Hematopoietic multipotent progenitor cell treated with erythropoietin and hydrocortisone succinate and interleukin-3 and kit ligand, for 6 days (in vitro differentiated cells): ENCODE measurements around the gene USP36.
"Not testable (repeated sequence)": the region's sequence is repeated elsewhere in the genome, so short reads cannot be mapped to it uniquely, and the experiment has no call there.

Experiments
- DNase-seq: peaks from one replicate; pipeline ENCODE4 v3.0.0-alpha.2; 2015

USP36 gene

DNA sequence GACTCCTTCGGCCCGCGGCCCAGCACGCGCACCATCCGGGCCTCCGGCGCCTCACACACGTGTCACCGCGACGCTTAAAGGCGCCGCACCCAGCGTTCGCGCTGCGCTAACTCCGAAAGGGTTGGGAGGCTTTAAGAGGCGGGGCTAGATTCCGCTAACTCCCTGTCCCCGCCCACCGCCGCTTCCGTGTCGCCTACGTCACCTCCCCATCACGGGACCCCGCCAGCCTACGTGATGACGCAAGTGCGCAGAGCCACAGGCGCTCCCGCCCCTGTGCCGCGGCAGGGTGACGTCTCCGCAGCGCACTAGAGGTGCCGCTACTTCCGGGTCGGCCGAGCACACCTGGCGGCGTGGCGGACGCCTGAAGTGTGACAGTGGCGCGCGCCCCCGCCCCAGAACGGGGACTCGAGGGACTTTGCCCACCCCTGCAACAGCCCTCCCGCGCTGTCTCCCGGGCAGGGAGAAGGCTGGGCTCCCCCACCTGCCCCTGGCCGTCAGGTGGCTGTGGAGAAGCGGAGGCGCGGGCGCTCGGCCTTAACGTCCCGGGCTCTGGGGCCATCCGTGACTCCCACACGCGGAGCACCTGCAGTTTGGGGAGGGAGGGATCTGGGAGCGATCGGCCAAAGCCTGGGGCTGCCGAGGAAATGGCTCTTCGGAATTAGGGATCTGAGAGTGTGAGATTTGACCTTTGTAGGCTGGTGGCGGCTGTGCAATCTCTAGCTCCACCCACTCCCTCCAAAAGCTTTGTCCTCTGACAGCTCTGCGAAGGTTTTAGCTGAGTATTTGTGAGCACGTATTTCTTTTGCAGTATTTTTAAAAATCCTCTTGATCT lies at the start of gene USP36:
TSS of gene USP36 (minus strand) at position 35 of the 832 bp plus-strand sequence. CDS start 4,451 bp downstream, outside the sequence.
- DNase-seq = peak; percentile 100

DNA sequence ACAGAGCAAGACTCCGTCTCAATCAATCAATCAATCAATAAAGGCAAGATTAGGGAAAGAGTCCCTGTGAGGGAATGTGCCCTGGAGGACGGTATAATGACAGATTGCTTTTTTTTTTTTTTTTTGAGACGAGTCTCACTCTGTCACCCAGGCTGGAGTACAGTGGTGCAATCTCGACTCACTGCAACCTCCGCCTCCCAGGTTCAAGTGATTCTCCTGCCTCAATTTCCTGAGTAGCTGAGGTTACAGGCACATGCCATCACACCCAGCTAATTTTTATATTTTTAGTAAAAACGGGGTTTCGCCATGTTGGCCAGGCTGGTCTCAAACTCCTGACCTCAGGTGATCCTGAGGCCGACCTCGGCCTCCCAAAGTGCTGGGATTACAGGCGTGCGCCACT lies 49.5 kb upstream of the USP36 start:
- not testable (repeated sequence) for DNase-seq

DNA sequence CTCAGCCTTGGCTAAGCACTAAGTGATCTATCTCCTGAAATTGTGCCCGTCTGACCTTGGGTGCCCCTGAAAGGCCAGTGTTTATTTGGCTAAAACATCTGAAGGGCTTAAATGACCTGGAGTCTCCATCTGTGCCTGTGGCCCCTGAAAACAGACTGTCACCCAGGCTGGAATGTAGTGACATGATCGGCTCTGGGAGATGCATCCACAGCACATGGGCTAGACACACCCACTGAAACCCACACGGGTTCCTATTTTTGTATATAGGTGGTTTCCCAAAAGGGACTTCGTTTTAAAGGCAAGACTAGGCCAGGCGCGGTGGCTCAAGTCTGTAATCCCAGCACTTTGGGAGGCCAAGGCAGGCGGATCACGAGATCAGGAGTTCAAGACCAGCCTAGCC lies 48.9 kb upstream of the USP36 start:
- DNase-seq = no peak

DNA sequence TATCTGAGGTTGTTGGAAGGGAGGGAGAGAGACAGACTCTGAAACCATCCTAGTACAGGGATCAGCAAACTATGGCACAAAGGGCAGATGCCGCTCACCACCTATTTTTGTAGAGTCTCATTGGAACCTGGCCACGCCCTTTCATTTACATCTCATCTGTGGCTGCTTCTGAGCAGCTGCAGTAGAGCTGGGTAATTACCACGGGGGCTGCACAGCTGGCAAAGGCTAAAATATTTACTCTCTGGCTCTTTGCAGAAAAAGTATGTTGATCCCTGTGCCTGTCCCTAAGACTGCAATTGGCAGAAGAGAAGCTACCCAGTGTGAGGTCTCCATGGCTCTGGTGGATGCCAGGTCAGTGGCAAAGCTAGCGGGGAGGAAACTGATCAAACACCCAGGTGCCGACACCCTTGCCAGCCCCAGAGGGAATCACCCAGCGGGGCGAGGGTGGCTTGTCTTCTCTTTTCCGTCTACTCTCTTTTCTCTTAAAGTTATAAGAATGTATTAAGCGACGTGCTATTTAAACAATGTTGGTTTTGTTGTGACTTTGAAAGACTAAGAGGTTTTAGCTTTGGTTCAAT lies 48.4 kb upstream of the USP36 start:
- DNase-seq = no peak

DNA sequence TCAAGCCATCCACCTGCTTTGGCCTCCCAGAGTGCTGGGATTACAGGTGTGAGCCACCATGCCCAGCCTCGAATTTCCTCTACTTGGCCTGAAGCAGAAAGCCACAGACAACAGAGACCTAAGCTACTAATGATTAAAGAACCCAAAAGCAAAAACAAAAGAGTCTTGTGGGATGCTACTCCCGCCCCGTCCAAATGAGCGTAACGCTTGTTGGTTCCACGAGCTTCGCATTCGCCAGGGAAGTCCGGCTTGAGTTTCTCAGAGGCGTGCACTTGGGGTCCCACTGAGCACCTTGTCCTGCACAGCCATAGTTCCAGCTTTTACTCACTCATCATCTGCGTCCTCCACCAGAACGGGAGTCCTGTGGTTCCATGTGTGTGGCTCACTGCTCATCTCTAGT lies 46.3 kb upstream of the USP36 start:
- DNase-seq = no peak

DNA sequence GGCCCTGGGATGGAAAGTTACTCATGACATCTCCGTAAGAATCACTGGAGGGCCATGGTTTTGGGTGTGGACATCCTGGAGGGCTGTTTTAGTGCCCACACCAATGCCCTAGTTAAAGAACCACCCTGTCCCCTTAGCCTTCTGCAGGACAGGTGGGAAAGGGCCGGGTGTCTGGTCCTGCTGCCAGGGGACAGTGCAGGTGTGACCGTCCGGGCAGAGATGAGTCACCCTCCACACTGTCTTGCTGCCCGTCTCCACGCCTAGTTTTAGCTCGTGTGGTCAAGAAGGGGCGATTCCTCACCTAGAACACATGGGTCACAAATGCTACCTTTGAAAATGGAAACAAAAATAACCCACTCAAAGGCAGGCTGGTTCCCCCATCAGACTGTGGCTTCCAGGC lies 45.3 kb upstream of the USP36 start:
- no peak for DNase-seq

DNA sequence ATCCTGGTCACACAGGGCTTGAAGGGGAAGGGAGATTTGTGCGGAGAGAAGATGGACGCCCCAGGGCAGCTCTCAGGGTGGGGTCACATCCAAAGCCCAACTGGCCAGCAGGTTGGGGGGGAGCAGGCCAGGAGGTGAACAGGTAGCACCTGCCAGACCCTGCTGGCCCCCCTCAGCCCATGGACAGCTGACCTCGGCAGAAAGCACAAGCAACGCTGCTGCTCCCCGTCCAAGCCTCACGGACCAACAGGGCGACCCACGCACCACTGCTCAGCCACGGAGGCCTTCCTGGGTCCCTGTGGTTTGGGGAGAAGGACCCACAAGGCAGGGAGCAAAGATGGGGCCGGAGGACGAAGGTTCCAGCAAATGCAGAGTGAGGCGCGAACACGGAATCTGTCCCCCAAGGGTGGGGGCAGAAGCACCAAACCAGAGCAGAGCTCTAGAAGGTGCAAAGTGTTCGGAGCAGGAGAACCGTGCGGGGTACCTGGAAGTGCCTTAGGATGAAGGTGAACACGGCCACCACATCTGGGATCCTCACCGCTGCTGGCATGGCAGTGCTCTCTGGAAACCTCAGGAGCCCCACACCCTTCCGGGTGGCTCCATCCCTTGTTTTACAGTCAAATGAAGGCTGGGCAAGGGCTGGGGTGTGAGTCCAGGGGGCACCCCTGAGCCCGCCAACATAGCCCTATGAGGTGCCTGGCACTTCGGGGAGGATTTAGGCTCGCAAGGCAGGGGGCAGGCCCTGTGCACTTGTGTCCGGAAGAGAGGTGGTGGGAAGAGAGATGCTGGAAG lies 44.5 kb upstream of the USP36 start:
- DNase-seq = no peak

DNA sequence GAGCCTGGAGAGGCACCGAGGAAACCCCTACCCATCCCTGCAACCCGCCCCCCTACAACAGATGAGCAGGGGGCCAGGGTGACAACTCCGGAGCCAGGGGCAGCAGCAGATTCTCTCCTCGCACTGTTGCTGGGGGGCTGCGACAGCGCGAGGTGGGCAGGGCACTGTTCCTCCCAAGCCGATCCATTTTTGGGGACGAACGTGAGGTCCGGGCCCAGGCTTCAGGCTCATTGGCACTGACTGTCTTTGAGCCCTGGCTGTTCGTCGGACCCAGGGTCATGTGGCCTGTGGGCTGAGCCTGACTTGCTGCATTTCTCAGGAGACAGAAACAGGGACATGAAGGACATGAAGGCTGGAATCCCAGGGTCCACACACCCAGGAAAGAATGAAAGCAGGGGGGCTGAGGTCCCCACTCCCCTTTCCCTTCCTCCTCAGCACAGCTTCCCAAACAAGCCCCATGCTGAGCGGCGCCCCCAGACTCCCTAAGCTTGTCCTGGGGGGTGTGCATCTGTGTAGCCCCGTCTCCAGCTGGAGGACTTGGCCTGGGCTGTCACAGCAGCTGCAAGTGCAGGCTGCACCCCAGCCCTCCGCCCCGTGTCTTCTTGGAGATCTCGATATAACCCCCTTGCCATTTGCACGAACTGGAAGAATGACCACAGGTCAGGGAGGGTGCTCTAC lies 43.7 kb upstream of the USP36 start:
- DNase-seq = no peak

DNA sequence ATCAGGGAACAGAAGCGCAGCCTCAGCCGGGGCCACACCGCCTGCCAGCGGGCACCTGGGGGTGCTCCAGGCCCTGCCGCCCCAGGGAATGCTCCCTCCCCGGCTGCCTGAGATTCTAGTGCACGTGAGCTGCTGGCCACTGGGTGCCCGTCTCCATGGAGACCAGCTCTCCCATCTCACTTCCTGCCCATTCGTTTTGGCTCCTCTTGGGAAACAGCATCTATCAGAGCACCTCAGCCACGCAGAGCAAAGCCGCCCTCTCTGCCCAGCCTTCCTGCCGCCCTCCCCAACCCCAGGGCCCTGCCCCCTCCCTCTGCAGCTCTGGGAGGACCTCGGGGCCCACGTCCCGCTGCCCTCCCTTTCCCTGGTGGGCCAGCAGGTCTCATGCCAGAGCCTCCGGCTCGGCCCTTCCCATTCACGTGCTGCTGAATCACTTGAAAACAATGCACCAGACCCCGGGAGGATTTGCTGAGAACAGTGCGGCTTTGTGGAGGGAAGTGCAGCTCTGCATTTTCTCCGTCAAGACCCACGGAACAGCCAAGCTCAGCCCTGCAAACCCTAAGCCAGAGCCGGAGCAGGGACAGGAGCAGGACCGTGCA lies 43.0 kb upstream of the USP36 start:
- DNase-seq = peak; percentile 42

DNA sequence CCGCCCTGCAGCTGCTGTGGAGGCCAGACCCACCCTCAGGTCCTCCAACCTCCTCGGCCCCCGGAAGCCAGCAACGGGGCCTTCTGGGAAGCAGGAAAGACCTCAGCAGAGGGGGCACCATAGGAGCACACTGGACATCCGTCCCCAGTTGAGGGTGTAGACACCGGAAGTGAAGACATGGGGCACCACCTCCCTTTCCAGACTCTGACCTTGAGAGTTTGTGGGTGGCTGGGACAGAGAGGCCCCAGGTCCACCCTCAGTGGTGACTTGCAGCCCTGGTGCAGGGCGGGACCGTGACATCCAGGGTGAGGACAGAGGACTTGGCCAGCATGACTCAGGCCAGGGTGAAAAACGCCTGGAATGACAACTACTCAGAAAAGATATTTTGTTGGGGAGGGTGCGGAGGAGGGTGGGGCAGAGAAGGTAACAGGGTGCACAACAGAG lies 42.5 kb upstream of the USP36 start:
- DNase-seq = peak; percentile 63

DNA sequence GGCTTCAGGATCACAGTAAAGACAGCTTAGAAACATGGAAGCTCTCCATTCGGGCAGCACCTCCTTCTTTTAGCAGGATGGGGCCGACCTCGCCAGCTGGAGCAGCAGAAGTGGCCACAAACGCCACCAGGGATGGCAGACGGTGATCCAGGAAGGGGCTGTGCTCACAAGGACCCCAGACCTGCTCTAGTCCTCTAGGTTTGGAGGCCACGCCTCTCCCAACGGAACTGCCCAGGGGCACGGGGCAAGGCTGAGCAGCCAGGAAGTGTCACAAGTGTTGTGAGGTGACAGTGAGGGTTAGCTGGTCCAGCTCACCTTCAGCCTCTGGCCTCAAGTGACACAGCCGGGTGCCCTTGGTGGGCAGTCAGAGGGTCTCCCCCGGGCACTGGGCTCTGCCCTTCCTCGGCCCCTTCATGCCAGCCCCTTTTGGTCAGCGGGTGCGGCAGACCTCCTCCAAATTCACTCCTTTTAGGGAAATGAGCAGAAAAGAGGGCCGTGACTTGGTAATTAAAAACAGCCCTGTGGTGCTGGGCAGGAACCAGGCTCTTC lies 42.0 kb upstream of the USP36 start:
- DNase-seq = peak; percentile 38

DNA sequence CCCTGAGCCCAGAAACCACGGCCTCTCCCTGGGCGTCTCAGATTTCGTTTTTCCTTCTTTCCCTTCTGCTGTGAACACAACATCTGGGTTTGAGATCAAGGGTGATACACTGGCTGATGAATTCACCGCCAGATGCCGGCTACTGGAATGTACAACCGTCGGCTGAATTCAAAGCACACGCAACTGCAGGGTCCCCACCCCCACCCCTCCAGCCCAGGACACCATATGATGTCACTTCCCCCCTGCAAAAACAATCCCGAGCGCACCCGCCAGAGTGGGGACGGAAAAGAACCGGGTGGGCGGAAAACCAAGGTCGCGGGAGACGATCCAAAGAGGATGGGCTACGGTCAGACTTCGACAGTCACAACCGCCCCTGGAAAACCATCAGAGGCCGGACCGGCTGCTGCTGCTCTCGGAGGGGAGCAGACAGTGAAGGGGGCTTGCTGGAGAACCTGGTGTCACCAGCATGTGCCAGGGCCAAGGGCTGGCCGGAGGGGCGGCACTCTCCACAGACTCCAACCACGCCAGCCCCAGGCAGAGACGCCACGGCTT lies 39.1 kb upstream of the USP36 start:
- peak; percentile 43 for DNase-seq

DNA sequence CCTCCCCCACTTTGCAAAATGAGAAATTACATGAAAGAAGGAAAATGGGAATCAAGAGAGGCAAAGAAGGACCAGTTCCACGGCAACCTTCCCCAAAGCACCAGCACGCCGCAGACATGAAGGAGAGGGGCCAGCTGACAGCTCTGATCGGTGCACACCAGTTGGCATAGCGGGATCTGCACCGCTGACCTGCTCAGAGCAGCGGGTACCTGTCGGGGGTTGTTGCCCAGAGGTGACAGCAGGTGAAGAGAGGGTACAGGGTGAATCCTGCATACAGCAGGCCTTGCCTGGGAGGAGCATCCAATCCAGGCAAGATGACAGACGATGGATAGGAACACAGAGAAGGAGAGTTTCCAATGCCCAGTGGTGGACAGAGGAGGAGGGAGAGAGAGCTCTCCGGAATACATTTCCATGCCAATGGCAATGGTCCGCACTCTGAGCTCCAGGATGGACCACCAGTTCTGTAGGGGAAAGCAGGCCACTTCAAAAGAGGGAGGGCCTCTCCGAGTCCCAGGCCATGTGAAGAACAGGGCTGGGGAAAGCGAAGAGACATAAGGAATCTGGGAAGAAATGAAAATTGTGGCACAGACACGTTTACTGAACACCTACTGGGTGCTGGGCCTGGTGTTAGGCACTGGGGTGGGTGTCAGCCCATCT lies 38.4 kb upstream of the USP36 start:
- no peak for DNase-seq

DNA sequence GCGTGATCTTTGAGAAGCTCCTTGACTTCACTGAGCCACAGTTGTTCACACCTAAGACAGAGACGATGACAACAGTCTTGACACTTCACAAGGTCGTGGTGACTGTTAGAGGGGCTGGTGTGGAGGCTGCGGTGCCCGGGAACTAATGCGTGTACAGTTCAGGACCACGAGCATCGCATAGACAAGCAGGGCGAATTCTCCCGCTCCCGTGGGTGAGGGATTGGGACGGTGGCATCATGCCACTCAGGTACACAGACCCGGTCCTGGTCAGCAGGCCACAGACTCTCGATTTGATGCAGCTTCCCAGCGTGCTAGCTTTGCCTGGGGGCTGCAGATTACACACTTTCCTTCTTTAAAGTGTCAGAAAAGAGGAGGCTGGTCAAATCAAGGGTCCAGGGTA lies 37.6 kb upstream of the USP36 start:
- no peak for DNase-seq

DNA sequence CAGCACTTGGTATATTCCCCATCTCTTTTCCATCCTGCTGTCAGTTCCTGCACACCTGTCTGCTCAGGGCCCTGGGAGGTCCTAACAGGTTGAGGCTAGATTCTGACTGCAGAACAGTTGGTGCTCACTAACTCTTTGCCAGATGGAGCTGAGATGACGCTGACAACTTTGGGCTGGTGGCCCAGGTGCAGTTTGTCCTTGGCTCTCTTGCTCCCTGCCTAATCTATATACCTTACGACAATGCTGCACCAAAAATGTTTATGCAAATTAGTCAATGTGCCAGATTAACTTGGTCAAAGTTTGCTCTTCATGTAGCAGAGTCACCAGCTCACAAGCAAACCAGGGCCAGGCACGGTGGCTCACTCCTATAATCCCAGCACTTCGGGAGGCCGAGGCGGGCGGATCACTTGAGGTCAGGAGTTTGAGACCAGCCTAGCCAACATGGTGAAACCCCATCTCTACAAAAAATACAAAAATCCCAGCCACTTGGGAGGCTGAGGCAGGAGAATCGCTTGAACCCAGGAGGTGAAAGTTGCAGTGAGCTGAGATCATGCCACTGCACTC lies 36.4 kb upstream of the USP36 start:
- not testable (repeated sequence) for DNase-seq

DNA sequence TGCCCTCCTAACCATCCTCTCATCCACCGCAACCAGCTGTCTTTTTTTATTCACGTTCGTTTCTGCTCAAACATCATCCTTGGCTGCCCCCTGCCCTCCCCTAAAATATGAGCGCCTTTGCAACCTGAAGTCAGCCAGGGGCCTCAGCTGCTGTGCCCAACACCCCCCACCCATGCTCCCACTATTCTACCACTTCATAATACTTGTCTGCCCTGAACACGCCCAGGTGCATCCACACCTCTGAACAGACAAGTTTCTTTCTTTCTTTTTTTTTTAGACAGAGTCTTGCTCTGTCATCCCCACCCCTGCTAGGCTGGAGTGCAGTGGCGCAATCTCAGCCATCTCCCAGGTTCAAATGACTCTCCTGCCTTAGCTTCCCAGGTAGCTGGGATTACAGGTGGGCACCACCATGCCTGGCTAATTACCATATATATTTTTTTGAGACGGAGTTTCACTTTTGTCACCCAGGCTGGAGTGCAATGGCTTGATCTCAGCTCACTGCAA lies 35.5 kb upstream of the USP36 start:
- no peak for DNase-seq

DNA sequence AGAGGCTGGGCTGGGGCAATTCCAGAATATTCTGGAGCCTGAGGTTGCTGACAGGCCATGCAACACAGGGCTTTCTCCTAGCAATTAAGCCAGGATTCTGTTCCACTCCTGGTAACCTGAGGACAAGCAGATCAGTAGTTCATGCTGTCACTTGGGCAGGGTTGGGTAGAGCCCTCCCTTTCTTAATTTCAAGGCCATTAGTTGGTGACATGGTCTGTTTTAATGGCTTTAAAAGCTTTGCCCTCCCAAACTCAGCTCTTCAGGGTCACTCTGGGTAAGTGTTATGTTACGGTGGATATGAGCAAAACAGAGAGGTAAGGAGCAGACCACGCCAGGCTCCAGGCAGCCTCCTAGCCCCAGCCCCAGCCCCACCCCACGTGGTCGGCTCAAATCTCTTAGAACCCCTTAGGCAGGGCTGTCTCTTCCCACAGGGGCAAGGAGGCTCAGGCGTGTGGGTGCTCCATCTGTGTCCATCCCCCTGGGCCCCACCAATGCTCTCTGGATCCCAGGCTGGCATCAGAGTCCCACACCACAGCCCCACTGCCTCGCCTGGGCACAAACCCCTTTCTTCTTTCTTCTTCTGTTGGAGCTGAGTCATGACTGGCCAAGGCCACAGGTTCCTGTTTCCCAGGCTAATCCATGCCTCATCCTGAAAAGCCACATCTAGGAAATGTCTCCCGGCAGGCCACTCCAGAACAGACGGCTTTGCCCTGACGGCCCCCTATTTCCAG lies 34.9 kb upstream of the USP36 start:
- DNase-seq = no peak

DNA sequence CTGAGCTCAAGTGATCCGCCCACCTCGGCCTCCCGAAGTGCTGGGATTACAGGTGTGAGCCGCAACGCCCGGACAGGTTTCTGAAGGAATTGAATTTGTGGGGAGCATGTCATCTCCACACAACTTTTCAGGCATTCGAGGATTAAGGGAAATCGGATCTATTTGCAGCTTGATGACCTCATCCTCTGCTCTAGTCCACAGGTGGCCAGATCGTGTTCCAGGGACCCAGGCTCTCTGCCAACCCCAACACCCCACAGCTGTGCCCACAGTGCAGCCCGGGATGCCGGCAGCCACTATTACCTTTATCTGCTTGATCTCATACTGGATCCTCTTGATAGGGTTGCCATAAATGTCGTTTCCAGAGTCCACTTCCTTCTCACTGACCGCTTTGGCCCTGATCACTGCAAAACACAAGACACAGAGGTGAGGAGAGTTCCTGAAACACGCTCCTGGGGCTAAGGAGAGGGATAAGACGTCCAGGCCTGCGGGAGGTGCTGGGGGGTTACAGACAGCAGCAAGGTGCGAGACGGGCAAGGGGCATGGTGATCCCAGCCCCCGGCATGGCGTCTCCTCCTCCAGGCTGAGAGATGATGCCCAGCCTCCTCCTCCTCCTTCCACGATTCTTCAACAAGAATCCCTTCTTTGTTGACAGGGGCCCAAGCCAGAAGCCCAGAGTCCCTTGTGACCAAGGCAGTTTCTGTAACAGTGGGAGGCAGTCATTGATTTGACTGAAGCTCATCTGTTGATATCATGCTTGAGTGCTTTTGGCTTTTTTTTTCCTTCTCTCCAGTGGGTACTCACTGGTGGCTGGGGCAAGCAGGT lies 33.1 kb upstream of the USP36 start:
- peak; percentile 44 for DNase-seq

DNA sequence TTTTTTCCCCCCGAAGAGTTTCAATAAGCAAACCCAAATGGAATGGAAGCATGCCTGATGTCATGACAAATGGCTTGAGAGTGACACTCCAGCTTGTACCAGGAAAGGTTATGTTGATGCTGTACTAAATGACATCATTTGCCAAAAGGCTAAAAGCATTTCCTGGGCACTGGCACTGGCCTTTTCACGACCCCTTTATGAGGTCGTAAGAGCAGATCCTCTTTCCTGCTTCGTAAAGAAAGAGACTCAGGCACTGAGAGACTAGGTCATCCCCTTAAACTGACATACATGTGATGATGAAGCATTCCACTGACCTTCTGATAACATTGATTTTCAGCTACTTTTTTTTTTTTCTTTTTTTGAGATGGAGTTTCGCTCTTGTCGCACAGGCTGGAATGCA lies 31.9 kb upstream of the USP36 start:
- DNase-seq = no peak
